Measurements from ENCODE around the gene TOP1.
A peak's percentile ranks its signal among the peaks of the same experiment; 100 is the strongest.
"Not testable (repeated sequence)": the region's sequence is repeated elsewhere in the genome, so short reads cannot be mapped to it uniquely, and the experiment has no call there.

Gene TOP1

DNA sequence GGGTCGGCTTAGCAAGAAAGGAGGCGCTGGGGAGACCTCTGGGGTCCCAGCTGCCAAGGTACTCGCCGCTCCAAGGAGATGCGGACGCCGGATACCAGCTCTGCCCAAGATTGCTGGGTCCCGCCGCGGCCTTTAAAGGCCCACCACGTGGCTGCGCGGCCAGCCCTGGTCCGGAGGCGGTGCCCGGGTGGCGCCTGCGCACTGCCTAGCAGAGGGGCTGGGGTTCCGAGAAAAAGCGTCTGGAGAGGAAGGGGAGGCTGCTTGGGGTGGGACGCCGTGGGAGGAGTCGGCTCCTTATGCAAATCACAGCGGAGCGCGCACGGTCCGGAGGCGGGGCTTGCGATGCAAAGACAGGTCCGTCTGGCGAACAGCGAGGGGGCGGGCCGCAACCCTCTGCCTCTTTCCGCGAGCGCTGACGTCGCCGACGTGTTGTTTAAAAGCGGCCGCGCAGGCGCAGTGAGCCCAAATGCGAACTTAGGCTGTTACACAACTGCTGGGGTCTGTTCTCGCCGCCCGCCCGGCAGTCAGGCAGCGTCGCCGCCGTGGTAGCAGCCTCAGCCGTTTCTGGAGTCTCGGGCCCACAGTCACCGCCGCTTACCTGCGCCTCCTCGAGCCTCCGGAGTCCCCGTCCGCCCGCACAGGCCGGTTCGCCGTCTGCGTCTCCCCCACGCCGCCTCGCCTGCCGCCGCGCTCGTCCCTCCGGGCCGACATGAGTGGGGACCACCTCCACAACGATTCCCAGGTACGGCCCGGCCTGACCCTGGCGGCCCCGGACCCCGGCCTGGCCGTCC lies at the start of gene TOP1:
Gene TOP1 (plus strand): TSS at position 464 of the 791 bp plus-strand sequence. CDS start 246 bp downstream, at position 710.
- peak; percentile 95 for DNase-seq

DNA sequence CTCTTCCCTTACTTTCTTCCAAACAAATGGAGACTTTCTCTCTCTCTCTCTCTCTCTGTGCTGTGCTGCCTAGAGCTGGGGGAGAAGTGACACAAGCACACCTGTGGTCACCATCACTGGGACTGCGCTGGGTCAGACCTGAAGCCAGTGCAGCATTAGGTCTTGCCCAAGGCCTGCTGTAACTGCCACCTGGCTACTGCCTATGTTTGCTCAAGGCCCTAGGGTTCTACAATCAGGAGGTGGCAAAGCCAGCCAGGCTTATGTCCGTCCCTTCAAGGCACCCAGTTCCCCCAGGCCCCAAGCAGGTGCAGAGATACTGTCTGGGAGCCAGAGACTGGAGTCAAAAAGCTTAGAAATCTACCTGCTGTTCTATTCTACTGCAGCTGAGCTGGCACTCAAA lies 49.4 kb upstream of the TOP1 start:
- DNase-seq, result no peak

DNA sequence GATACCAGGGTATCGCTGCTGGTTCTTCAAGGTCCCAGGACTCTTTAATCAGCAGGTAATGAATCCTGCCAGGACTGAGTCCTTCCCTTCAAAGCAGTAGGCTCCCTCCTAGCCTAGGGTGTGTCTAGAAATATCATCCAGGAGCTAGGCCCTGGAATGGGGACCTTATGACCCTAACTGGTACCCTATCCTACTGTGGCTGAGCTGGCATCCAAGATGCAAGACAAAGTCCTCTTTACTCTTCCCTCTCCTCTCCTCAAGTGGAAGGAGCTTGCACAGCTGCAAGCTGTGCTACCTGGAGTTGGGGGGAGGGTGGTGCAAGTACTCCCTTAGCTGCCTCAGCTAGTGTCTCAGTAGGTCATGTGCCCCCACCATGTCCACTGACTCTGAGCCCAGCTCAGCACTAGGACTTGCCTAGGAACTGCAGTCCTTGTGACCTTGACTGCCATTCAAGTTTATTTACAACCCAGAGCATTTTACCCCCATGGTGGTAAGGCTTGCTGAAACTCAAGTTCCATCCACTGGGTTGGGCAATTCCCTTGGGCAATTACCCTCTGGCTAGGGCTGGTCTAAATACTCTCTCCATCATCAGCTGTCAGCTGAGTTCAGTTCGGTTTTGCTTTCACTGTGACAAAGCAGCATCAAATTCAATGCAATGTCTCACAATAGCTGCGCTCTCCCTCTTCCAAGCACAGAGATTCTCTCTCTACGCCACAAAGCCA lies 48.4 kb upstream of the TOP1 start:
- DNase-seq, result no peak

DNA sequence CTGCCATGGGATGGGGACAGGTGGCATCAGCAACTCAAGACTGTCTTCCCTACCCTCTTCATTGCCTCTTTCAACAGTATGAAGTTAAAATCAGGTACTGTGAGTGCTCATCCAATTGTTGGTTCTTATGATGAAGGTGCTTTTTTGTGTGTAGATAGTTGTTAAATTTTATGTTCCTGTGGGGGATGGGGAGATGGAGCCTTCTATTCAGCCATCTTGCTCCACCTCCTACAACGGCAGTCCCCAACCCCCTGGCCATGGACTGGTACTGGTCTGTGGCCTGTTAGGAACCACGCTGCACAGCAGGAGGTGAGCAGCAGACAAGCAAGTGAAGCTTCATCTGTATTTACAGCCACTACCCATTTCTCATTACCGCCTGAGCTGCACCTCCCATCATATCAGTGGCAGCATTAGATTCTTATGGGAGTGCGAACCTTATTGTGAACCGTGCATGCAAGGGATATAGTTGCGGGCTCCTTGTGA lies 47.8 kb upstream of the TOP1 start:
- no peak for DNase-seq

DNA sequence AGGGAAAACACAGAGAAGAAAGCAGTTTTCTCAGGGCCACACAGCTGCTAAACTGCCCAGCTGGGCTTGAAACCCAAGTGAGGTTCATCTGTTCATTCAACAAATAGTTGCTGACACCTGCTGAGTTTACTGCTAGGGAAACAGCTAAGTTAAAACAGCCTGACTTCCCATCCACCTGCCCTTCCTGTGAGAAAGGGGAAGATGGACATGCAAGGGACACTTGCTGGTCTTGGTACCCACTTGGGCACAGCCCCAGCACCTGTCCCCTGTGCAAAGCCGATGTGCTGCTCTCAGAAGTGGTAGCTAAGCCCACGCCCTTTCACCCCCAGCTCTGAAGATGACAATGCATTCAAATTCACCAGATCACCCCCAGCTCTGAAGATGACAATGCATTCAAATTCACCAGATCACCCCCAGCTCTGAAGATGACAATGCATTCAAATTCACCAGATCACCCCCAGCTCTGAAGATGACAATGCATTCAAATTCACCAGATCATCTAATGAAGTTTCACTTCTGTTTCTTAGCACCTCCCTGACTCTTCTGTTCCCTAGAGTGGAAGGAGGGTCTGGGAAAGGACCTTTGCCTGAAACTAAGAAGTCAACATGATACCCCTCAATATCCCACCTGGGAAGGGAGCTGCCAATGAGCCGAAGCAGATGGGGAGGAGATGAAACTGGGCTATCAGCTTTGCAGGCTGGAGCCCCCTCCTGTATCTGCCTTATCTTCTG lies 46.0 kb upstream of the TOP1 start:
- DNase-seq, result no peak

DNA sequence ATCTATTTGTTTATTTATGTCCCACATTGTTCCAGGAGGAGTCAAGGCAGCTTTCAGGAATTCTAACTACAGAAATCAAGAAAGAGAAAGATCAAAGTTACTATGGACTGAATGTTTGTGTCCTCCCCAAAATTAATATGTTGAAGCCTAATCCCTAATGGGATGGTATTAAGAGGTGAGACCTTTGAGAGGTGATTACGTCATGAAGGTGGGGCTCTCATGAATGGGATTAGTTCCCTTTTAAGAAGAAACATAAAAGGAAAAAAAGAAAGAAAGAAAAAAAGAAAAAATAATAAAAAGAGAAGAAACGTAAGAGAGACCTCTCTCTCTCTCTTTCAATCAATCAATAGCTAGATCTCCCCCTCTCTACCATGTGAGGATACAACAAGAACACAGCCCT lies 44.7 kb upstream of the TOP1 start:
- DNase-seq, result no peak

DNA sequence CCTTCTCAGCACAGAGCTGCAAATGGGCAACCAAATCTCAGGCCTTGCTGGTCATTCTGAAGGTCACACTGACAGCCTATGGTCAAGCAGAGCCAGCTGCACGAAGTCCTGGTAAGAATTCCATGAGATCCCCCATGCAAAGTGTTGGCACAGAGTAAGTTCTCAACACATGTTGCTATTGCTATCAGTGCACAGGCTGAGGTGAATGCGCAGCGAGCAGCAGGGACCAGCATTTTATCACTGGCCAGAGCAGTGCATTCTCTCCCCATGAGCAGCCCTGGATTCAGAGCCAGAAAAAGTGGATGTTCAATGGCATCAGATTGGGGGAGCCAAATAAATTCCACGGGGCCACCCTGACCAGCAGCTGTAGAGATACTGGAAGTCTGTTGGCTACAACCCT lies 44.1 kb upstream of the TOP1 start:
- DNase-seq, result no peak

DNA sequence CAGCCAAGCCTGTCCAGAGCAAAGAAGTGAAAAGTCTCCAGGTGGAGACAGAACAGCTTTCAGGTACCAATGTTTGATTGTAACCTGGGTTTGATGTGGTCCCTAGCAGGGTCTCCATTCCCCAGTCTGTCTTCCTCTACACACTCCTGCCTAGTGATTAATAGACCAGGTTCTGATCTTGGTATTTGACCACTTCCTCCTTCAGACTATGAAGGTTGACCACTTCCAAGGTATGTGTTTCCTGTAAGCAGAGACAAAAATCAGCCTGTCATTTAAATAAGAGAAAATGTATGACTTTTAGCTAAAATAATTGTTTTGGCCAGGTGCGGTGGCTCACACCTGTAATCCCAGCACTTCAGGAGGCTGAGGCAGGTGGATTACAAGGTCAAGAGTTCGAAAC lies 41.8 kb upstream of the TOP1 start:
- no peak for DNase-seq

DNA sequence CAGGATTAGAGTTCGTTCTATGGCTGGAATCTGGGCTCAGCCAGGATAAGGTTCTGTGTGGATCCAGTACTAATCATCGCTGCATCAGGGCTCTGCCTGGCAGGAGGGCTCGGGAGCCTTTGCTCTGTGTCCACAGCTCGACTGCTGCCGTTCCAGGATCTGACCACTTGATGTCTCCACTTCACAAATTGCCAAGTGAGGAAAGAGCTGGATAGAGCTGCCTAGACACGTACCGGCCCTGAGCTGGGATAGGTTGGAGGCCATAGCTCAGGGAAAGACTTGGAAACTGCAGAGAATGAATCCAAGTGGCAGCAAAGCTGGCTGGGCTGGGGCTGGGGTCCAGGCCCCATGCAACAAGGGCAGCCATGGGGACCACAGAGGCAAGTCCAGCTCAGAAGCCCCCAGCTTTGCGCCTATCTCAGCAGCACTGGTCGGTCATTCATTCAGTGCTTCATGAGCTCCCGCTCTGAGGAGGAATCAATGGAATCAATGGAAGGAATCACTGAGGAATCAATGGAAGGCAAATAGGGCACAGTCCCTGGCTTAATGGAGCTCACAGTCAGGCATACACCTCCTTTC lies 38.0 kb upstream of the TOP1 start:
- DNase-seq, result peak; percentile 85

DNA sequence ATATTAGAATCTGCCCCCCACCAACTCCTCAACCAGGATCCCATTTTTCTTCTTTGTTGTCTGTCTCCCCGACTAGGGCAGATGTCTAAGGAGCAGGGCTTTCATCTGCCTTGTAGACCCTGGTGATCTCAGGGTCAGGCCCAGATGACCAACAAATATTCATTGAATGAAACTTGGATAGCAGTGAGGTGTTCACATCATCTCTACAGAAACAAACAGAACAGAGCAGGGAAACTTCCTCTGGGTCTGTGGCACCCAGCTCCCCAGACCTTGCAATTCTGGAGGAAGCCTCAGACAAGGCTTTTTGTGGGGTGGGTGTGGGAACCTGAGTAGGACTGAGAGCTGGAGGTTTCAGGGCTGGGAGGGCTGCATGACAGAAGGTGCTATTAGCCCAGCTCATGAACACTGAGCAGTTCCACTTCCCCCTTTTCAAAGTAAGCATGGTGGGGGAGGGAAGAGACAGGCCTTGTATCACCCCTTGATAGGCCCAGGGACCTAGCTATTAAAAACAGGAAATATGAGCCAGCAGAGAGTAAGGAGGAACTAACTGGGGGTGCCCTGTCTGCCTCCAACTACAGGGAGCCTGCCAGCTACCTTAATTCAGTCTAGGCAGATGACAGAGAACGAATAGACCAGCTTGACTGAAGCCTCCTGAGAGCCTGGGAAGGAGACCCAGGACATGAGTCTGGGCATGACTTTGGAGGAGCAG lies 37.3 kb upstream of the TOP1 start:
- DNase-seq, result no peak

DNA sequence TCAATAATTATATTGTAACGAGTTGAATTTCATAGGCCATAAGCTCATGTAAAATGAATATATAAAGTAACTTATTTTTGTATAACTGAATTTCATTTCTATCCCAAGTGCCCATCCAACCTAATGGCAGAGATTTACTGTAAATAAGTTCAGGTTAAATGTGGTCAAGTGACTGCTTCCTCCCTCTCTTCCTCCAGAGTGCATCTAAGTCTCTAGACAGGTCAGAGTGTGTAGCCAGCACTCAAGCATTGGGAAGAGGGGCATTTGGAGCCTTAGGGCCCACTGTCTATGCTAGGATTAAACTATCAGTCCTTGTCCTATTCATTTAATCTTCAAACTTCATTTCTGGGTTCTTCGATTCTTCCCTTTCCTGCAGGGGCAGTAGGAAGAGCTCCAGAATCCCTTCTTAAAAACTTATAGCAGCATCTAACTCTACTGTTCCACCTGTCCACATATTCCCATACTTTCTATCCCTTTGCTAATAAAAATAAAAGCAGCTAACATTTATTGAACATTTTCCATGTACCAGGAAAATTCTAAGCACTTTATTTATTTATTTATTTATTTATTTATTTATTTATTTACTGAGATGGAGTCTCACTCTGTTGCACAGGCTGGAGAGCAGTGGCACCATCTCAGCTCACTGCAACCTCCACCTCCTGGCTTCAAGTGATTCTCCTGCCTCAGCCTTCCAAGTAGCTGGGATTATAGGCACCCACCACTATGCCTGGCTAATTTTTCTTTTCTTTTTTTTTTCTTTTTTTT lies 36.1 kb upstream of the TOP1 start:
- no peak for DNase-seq

DNA sequence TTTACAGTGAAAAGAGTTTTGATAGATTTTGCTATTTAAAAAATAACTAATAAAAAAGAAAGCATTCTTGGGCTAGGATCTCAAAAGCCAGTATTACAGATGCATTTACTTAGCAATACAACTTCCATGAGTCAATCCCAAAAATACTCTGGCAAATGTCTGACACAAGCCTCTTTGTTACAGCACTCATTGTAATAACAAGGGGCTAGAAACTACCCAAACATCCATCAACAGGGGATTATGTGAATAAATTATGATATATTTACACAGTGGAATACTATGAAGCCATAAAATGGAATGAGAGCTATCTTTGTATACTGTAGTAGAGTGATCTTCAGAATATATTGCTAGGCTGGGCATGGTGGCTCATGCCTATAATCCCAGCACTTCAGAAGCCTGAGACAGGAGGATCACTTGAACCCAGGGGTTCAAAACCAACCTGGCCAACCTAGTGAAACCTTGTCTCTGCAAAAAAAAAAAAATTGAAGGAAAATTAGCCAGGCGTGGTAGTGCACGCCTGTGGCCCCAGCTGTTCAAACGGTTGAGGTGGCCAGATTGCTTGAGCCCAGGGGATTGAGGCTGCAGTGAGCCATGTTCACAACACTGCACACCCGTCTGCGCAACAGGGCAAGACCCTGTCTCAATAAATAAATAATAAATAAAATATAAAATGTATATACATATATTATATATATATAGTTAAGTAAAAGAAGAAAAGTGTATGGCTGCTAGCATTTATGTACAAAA lies 34.7 kb upstream of the TOP1 start:
- DNase-seq, result no peak

DNA sequence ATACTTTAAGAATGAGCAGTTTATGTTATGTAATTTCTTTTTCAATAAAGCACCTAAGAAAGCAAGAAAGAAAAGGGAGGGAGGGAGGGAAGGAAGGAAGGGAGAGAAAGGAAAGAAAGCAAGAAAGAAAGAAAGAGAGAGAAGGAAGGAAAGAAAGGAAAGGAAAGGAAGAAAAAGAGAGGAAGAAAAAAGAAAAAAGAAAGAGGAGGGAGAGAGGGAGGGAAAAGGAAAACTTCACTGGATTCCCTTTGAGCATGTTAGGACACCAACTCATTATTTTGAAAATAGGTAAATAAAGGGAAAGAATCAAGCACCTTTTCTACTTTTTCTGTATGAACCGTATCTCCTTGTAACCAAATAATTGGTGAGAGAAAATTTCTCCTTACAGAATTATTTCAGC lies 32.3 kb upstream of the TOP1 start:
- no peak for DNase-seq

DNA sequence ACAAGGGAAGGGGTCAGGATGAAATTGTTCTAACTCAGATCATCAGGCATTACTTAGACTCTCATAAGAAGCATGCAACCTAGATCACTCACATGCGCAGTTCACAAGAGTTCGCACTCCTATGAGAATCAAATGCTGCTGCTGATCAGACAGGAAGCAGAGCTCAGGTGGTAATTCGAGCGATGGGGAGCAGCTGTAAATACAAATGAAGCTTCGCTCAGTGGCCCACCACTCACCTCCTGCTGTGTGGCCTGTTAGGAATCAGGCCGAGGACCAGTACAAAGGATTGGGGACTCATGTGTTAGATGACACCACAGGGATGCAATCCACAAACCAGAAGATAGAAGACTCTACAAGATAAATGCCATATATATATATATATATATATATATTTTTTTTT lies 31.5 kb upstream of the TOP1 start:
- DNase-seq, result peak; percentile 49

DNA sequence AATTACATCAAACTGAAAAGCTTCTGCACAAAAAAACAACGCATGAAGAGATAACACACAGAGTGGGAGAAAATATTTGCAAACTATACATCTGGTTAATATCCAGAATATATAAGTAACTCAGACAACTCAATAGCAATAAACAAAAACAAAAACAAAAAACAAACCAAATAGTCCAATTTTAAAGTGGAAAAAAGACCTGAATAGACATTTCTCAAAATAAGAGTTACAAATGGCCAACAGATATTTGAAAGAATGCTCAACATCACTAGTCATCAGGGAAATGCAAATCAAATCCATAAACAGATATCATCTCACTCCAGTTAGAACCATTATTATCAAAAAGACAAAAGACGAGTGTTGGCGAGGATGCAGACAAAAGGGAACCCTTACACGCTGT lies 28.8 kb upstream of the TOP1 start:
- DNase-seq, result no peak

DNA sequence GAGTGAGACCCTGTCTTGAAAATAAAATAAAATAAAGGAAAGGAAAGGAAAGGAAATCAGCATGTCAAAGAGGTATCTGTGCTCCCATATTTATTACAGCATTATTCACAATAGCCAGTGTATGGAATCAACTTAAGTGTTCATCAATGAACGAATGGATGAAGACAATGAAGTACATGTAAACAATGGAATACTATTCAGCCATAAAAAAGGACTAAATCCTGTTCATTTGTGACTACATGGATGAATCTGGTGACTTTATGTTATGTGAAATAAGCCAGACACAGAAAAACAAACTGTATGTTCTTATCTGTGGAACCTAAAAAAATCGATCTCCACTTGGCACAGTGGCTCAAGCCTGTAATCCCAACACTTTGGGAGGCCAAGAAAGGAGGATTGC lies 28.0 kb upstream of the TOP1 start:
- DNase-seq, result no peak

DNA sequence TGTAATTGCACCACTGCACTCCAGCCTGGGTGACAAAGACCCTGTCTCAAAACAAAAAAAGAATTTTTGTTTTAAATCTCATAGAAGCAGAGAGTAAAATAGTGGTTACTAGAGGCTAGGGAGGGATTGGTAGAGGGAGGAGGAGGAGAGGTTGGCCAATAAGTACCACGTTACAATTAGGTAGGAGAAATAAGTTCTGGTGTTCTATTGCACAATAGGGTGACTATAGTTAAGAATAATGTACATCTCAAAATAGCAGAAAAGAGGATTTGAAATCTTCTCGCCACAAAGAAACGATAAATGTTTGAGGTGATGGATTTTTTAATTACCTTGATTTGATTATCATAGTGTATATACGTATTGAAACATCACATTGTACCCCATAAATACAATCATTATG lies 27.1 kb upstream of the TOP1 start:
- DNase-seq, result no peak

DNA sequence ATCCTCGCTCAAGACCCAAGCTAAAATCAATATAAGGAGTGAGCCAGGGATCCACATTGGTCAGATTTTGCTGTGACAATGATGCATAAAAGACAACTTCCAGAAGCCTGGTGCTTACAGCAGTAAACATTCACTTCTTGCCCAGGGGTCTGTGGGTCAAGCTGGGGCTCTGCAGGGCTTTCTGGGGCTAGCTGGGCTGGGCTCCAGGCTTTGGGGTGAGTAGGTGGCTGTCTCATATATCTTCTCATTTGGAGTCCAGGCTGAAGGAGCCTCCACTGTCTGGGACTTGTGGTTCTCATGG lies 25.8 kb upstream of the TOP1 start:
- no peak for DNase-seq

DNA sequence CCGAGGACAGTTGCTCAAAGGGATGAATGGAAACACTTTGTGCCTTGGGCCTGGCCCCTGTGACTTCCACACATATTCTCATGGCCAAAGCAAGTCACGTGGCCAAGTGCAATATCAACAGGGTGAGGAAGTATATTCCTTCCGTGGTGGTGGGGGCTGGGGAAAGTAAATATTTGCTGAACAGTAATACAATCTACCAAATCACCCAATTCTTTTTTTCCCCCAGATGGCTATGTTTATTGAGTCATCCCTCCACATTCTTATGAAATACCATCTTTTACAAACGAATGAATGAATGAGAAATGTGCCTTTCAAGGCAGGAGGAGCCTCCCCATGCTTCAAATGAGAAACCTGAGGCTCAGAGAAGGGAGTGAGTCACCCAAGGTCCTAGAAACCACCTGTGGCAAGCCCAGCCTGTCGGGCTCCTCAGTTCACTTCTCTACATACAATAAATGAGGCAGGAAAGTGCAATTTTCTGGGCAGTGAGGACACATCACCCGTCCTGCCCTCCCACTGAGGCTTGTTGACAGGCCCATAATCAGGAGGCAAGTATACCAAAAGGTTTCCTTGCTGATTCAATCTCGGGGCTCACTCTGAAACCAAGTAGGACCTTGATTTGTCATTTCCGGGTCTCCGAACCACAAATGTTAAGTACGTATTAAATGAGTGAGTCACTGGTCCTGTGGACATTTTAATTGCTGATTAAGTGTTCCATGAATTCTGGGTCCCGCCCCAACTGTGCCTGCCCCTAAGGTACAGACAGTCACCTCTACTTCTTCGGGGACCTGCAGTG lies 25.3 kb upstream of the TOP1 start:
- peak; percentile 78 for DNase-seq

DNA sequence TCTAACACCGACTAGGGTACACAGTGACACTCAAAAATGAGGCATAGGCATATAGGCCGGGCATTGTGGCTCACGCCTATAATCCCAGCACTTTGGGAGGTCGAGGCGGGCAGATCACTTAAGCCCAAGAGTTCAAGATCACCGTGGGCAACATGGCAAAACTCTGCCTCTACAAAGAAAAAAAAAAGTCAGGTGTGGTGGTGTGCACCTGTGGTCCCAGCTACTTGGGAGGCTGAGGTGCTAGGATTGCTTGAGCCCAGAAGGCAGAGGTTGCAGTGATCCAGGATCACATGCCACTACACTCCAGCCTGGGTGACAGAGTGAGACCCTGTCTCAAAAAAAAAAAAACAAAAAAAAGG lies 24.7 kb upstream of the TOP1 start:
- DNase-seq, result not testable (repeated sequence)
